Measurements from ENCODE around the gene KIF16B. TPM values are rescaled to one million over a fixed set of nuclear protein-coding genes. Genes with fewer than 3 reads are reported as not detected.

KIF16B gene
- total and polyA plus RNA-seq, 9 of the 15 experiments (the other 6 are each of a cell fraction or from before 2014, with no cell fraction given), result 1.00 to 10.6 (median 8.5) TPM

GRCh38 chr20:16393836-16394235 is 179.4 kb downstream of the KIF16B start:
- TF ChIP-seq ZNF175 (CRISPR knock-in tag; IDR thresholded peaks at IDR 0.05; ENCODE audit: low read depth) (no peak), SP2 (IDR thresholded peaks at IDR 0.05; ENCODE audit: extremely low read depth, low read depth, low read length, poor library complexity, severe bottlenecking) (no peak), NR0B1 (IDR thresholded peaks at IDR 0.05; ENCODE audit: partially characterized antibody) (no peak), HSF4 (CRISPR knock-in tag; IDR thresholded peaks at IDR 0.05; ENCODE audit: borderline replicate concordance) (no peak), ATF7 (IDR thresholded peaks at IDR 0.05) (no peak), ZNF324 (CRISPR knock-in tag; IDR thresholded peaks at IDR 0.05) (no peak), TCF7L2 (IDR thresholded peaks at IDR 0.05; ENCODE audit: low read depth, low read length) (no peak)
- DNase-seq (ENCODE audit: extremely low read depth in 1 of 4, low spot score in 3 of 4) (no peak), ATAC-seq (no peak), FAIRE-seq (no peak)
- no peaks in the 10 kb centered on the region for H3K79me2 ChIP-seq (ENCODE audit: control insufficient read depth, insufficient read depth, low read length)
- 83% methylated on average over 2 of the region's 3 CpGs for WGBS (ENCODE audit: insufficient coverage, low coverage, missing lambda C conversion rate)
- BruUV-seq (replicated peaks), result no TSS peak
- intact Hi-C loops (cut with micrococcal nuclease), result no loop called here
- CTCF ChIA-PET (ENCODE audit: low intra/inter-chr PET ratio), result no interaction called here
- no peaks in the 10 kb centered on the region for H3K27me3 ChIP-seq (ENCODE audit: control insufficient read depth in 2 of 2, insufficient read depth in 2 of 2, low read length in 2 of 2)
- H3K9ac ChIP-seq (ENCODE audit: insufficient read depth in 1 of 2, low read depth in 2 of 2, low read length in 2 of 2), result no peak overlapping the region
- H4K20me1 ChIP-seq (replicated peaks; ENCODE audit: control insufficient read depth, insufficient read depth, low read length), result no peaks in the 10 kb centered on the region
- POLR2A ChIA-PET, result no interaction called here
- H2AFZ ChIP-seq (ENCODE audit: low read depth, low read length), result no peak overlapping the region
- H3K4me3 ChIP-seq, result no peak overlapping the region
- in situ Hi-C loops (cut with MboI), result no loop called here
- H3K27ac ChIP-seq (ENCODE audit: extremely low read depth, low read depth, low read length), result no peak overlapping the region
- H3K9me3 ChIP-seq (replicated peaks; ENCODE audit: control insufficient read depth, insufficient read depth, low read depth, low read length), result no peaks in the 10 kb centered on the region
- H3K4me2 ChIP-seq (ENCODE audit: insufficient read depth, low read length), result no peak overlapping the region
- H3K4me1 ChIP-seq (replicated peaks in 1 of 2; ENCODE audit: control insufficient read depth in 2 of 2, insufficient read depth in 2 of 2, low read length in 2 of 2), result no peaks in the 10 kb centered on the region; a peak in 1 of 5 replicates
- H3K9me1 ChIP-seq (ENCODE audit: control insufficient read depth, insufficient read depth, low read length), result no peaks in the 10 kb centered on the region
- H3K36me3 ChIP-seq (ENCODE audit: control insufficient read depth, insufficient read depth, low read length), result no peaks in the 10 kb centered on the region
